ENCODE results near the gene FARS2.
"Not testable (repeated sequence)": the region's sequence is repeated elsewhere in the genome, so short reads cannot be mapped to it uniquely, and the experiment has no call there.

FARS2 gene

DNA sequence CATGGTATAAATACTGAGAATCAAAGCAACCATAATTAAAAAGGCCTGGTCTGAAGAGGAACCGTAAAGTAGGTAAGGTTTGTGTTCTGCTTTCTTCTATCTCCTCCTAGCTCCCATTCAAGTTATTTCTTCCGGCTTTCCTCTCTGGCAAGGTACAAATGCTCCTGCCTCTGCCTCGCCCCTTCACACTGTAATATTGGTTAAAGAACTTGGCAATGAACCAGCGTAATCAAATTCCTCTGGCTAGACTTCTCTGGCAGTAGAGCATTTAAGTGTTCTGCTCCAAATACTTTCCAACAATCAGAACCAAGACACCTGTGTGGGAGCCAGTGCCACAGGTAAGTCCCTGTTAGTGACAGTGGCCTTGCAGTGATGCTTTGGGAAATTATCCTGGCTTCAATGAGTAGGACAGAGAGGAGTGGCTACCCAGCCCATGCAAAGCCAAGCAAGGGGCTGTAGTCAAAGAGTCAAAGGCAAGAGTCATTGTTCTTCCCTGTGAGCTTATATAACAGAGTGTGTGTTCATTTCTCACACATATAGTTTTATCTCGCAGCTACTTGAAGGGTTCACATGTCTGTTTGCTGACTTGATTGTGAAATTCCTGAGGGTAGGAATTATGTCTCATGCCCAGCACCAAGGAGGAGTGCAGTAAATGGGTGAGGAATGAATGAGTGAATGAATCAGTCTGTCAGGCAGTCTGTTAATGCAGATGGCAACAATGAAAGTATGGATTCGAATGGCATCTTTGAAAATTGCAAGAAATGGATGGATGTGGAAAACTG is 416.1 kb downstream of the FARS2 start:
- in situ Hi-C loops (cut with HindIII; ENCODE audit: low sequenced_read_pairs) = no loop called here

DNA sequence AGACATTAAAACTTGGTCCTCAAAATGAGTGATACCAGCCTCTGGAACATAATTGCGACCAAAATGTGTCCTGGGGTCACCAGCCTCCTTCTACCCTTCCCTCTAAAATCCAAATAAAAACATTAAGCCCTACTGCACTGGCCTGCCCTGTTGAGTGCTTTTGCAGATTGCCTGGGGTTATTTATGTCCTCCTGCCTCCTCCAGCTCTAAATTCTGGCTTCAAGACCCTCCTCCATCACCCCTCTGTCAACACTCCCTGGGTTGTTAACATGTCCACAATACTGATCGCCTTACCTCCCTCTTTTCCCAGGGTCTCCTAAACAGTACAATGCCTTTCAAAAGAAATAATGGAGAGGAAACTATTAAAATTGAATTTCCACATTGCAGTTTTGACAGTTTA is 418.0 kb downstream of the FARS2 start:
- in situ Hi-C loops (cut with HindIII; ENCODE audit: low sequenced_read_pairs) = no loop called here

DNA sequence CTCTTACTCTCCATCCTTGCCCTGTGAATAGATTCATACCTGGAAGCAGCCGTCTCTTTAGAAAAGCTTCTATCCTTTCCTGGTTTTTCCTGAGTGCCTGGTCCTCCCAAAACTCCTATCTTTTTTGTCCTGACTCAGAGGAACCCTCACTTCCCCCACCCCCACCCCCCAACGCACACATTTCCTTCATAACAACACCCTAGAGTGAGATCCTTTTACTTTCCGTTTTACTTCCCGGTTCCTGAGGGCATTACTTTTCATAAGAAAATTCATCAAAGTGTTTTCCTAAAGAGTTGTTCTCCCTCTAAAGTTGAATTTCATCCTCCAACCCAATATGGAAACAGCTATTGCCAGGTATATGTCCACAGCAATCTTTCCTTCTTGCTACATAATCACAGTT is 418.4 kb downstream of the FARS2 start:
- in situ Hi-C loops (cut with HindIII; ENCODE audit: low sequenced_read_pairs) = no loop called here

DNA sequence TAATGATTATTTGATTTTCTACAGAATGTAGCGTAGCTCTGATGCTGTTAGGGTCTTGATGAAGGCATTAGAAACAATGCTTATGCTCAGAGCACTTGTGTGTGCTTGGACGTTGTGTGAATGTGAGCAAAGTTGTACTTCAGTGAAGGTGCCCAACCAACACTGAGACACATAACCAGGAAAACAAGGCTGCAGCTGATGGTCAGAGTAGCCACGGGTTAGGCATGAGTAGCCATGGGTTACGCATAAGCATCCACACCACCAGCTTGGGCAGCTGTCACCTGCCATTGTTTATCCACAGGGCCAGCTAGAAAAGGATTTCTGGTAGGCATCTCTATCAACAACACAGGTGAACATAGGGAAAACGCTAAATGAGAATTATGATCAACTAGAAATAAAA is 418.8 kb downstream of the FARS2 start:
- in situ Hi-C loops (cut with HindIII; ENCODE audit: low sequenced_read_pairs) = no loop called here

DNA sequence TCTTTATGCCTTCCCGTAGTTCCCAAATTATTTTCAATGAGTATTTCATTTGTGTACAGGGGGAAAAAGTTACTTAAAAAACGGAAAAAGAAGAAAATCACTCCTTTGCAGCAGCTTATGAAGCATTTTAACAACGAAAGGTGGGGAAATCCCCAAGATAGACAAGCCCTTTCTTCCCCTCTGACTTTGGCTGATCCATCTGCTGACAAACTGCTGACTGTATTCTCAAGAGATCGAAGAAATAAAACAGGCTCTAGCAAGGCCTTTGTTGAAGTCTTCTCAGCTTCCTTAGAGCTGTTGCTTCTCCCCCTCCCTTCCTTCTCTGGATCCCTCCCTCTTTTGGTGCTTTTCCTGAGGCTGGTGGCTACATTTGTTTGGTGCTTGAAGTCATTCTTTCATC is 420.2 kb downstream of the FARS2 start:
- in situ Hi-C loops (cut with HindIII; ENCODE audit: low sequenced_read_pairs) = no loop called here

DNA sequence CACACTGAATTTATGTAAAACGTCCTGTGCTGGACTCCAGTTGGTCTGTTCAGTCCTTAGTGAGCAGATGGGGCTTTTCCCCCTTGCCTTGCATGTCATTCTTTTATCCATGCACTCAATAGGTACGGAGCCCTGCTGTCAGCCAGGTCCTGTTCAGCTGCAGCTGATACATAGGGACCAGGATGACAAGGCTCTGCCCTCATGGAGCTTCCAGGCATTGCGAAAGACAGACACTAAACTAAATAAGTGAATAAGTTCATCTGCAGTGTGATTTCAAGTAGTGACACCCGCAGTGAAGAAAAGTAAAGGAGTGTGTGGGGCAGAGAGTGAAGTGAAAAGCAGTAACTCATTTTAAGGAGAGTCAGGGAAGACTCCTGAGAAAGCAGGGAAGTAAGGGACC is 421.2 kb downstream of the FARS2 start:
- in situ Hi-C loops (cut with HindIII; ENCODE audit: low sequenced_read_pairs) = no loop called here

DNA sequence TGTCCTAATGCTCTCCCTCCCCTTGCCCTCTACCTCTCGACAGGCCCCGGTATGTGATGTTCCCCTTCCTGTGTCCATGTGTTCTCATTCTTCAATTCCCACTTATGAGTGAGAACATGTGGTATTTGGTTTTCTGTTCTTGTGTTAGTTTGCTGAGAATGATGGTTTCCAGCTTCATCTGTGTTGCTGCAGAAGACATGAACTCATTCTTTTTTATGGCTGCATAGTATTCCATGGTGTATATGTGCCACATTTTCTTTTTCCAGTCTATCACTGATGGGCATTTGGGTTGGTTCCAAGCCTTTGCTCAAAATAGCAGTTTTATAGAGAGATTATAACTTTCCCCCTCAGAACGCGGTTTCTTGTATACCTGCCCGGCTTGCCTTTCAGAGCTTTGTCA is 422.4 kb downstream of the FARS2 start:
- in situ Hi-C loops (cut with HindIII; ENCODE audit: low sequenced_read_pairs) = not testable (repeated sequence)

DNA sequence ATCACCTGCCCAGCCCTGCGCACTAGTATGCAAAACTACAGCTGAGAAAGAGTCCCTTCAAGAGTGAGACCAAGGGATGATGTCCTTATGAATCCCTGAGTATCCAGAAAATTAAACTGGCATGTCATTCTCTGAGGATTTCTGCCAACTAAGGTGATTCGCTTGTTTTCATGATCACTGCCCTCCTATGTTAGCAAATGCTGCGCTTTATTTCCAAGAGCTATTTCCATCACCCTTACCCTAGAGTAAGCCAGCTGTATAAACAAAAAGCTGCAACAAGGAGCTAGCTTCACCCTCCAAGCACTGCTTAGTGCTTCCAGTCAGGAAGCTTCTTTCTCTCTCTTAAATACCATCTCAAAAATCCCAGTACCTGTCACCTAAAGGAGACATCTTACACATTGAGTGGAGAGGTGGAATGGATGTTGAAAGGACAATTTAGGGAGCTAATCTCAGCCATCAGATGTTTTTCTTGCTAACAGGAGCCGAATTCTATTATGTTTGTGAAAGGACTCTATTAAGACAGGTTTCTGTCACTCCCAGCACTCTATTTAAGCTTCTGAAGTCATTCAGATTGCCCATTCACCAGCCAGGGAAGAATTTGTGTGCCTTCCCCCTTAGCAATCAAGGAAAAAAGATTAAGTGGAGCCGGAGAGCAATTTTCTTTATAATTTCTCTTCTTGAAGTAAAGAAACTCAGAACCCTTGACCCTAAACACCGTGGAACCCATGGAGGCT is 423.2 kb downstream of the FARS2 start:
- in situ Hi-C loops (cut with HindIII; ENCODE audit: low sequenced_read_pairs) = no loop called here

DNA sequence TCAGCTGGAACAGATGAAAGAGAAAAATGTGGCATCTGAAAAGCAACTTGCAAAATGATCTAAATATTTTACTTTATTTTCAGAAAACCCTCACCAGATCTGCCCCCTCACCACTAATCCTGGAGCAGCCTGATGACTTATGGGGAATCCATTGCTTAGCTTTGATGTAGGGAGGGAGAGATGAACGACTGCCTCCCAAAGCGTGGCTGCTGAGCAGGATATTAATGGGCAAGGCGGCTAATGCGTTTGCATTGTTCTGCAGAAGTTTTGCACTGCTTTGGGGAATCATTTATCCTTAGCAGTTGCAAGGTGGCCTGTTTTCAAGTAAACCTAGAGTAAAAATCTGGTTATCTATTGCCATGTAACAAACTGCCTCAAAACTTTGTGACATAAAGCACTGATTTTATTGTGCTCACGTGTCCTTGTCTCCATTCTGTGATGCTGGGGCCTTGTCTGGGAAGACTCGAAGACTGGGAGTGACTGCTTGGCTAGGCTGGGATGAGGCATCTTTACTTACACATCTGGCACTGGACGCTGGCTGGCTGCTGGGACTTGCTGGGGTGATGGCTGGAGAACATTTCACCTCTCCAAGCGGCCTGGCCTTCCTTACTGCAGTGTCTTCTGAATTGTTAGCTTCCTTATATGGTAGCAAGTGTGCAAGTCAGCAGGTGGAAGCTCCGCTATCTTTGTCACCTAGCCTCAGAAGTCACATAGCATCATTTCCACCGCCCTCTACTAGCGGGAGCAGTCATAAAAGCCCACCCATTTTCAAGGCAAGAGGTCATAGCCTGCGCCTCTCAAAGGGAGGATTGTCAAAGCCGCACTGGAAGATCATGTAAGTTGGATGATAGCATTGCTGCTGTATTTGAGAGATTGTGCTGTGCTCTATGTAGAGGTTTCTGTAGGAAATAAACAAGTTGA is 432.2 kb downstream of the FARS2 start:
- in situ Hi-C loops (cut with HindIII; ENCODE audit: low sequenced_read_pairs) = no loop called here

DNA sequence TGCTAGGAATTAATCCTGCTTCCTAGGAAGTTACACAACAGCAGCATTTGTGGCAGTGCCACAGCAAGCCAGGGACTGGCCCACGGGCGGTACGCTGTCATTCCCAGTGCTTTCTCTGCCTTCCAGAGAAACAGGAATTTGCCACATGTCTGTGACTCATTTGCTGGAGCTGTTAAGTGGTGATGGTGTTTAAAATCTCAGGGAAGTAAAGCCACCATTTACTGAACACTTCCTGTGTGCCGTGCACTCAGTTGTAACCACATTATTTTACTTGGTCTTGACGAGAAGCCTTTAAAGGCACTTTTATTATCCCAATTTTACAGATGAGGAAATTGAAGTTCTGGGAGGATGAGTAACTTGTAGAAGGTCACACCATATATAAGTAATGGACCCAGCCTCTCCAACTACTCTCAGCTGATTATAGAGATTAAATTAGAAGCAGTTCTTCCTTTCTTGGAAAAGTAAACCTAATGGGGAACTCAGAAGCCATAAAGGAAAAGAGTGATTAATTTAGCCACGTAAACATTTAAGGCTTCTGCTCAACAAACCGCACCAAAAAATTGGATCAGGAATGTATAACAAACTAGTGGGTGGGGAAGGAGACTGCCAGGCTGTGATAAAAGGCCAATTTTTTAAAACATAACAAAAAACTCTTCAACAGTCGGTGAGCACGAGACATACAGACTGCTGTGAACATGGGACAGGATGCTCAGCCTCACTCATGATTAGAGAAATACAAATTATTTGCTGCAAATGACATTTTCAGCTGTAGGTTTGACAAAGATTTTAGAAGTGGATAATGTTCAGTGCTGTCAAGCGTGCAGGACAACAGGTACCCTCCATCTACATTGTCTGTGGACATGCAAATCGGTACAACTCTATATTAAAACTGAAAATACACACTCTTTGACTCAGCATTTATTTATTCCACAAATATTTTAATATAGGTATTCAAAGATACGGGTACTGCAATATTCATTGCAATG is 434.2 kb downstream of the FARS2 start:
- in situ Hi-C loops (cut with HindIII; ENCODE audit: low sequenced_read_pairs) = no loop called here

DNA sequence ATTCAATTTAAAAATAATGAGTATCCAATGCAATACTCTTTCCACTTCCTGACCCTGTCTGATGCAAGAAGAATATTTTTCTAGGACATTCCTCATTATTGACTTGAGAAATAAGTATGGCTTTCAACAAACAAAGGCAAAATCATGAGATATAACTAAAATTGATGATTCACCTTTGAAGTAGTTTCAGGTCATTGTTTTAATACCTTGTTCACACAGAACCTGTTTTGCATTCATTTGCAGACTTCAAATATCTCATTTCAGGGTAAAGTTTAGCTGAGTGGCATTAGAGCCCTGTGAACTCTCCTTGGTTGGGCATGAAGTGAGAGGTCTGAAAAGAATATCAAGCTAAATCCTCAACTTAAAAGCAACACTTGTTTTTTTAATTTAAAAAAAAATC is 436.2 kb downstream of the FARS2 start:
- in situ Hi-C loops (cut with HindIII; ENCODE audit: low sequenced_read_pairs) = no loop called here

DNA sequence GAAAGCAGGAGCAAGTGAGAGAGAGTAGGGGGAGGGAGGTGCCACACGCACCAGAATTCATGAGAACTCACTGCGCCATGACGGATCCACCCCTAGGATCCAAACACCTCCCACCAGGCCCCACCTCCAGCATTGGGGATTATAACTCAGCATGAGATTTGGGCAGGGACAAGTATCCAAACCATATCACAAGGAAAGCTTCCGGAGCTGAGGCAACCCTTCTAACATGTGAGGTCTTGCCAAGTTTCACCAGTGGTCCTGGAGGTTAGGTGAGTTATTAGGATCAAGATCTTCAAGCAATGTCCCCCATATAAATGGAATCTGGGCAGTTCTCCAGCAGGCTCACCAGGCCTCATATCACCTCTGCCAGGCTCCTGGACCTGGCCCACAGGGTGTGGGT is 437.0 kb downstream of the FARS2 start:
- in situ Hi-C loops (cut with HindIII; ENCODE audit: low sequenced_read_pairs) = no loop called here

DNA sequence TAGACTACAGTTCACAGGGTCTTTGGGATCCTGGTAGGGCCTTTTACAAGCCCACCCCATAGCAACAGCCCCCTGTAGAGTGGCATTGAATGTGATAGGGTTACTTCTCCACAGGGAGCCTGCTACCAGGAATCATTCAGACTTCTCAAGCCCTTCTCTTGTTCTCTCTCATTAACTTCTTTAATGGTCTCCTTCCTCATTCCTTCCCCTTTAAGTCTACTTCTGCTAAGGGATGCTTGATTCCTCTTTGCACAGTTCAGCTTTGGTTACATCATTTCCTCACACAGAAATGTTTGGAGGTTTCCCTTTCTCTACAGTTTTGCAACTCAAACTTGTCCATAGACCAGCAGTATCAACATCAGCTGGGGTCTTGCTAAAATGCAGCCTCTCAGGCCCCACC is 437.8 kb downstream of the FARS2 start:
- in situ Hi-C loops (cut with HindIII; ENCODE audit: low sequenced_read_pairs) = not testable (repeated sequence)

DNA sequence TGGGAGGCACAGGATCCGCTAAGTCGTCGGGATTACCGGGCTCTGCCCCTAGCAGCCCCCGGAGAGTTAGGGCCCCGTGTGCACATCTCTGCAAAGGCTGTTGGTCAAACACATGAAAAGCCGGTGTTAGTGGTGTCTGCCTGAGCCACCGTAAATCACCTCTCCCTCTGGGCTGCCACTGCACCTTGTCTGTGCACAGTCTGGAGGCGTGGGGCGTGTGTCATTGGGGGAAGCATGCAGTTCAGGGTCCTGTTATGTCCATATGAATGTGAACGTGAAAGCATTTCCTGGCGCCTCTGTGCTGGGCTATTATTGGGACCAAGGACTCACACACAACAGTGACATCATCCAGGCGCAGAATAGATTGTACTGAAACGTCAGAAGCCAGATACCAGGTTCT is 439.9 kb downstream of the FARS2 start:
- in situ Hi-C loops (cut with HindIII; ENCODE audit: low sequenced_read_pairs) = no loop called here

DNA sequence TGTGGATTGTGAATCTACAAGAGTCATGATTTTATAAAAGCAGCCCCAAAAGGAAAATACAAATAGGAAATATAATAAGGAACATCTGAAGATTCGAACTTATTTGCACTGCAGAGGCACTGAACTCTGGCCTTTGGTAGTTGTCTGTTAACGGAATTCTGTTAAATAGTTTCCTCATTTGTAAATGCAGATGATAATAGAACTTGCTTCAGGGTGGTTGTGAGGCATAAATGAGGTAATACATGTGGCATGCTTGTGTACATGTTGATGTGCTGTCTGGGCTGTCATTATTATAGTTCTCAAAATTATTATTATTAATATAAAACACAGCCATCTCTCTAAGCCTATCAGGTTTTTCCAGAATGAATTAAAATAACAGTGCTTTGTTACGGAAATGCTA is 443.4 kb downstream of the FARS2 start:
- in situ Hi-C loops (cut with HindIII; ENCODE audit: low sequenced_read_pairs) = no loop called here

DNA sequence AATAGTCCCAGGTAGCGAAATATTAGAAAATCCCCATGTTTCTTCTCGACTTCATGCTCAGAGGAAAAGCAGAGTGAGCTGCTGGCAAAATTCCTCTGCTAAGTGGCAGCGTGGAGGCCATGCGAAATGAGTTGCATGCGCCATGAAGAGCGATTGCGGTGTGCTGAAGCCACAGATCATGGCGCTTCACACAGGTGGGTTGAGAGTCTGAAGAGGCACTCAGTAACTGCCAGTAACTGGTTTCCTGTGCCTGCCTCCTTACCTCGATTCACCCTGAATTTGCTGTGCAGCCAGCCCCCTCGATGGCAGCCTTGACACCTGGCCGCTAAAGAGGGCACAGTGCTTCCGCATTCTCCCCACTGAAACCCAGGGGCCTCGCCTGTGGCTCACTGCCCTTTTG is 443.9 kb downstream of the FARS2 start:
- in situ Hi-C loops (cut with HindIII; ENCODE audit: low sequenced_read_pairs) = no loop called here

DNA sequence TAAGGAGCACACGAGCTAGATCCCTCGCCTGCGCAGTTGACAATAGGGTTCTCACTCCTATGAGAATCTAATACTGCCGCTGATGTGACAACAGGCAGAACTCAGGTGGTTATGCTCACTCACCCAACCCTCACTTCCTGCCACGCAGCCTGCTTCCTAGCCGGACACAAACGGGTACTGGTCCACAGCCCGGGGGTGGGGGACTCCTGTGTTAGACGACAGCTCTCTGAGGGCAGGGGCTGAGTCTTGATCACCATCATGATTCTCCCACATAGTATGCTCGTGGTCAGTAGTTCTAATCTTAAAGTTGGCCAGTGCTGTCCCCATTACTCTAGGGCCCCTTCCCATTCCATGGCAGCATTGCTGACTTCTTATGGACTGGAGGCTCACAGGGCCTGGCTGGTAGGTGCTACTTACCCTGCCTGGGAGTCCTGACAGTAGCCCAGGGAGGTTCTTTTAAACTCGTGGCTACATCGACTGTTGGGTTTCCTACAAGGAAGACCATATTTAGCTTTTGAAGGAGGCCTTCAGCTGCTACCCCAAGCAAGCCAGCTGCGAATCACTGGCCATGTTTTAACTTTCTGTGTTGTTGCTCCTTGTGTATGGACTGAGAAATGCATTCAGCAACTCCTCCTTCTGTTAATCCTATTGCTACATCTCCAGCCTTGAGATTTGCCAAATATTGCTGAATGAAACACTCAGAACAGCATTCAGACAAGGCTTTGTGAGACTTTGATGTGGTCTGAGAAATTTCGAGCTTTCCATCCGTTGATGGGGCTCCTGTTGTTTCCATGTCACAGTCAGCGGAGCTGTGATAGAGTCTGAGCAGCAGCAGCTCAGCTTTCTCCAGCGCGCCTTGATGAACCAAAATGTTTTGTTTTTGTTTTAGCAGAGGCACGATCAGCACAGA is 445.1 kb downstream of the FARS2 start:
- in situ Hi-C loops (cut with HindIII; ENCODE audit: low sequenced_read_pairs) = no loop called here

DNA sequence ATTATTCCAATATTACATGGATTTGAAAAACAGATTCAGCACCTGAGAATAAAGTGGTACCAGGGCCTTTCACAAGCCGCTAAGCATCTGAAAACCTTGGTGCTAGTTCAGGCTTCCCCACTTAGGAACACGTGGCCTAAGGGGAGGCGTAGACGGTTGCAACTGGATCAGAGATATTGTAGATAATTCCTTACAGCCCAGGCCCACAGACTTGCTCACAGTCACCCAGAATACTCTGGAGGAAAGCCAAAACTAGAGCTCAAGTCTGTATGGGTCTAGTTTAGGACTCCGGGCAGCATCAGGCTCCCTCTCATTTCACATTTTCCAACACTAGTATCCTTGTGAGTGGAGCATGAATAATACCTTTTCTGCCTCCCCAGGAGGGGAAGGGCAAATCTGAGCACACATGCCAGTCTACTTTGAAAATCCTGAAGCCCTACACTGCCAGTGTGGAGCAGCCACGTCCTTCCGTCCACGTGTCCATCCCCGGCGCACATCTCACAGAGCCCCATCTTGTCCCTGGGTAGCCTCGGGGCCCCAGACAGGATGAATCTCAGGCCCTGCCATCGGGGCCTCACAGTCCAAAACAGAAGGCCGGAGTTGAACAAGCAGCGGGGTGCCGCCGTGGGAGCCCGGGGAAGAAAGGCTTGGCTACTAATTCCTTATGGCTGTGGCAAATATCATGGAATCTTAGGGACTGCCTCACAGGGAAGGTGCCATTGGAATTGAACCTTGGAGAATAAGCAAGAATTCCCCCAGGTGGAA is 446.1 kb downstream of the FARS2 start:
- in situ Hi-C loops (cut with HindIII; ENCODE audit: low sequenced_read_pairs) = no loop called here

DNA sequence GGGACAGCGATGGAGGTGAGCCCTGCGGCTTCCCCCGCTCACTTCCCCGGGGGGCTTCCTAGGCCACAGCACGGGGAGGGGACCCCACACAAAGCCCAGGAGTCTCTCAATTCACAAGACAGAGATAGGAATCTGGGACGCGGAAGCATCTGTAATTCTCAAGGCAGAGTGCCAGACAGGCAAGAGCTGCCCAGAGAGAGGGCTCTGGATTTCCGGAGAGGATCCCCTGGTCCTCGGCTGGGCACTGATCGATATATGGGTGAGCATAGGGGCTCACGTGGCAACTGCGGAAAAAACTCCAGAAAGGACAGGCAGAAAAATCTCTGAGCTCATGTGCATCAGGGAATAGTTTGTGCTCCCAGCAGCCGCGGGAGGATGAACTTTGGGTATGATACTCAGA is 449.2 kb downstream of the FARS2 start:
- in situ Hi-C loops (cut with HindIII; ENCODE audit: low sequenced_read_pairs) = no loop called here
